HepG2 (cell line): ENCODE measurements around the gene COPZ1. TPM values are rescaled to one million over a fixed set of nuclear protein-coding genes. Genes with fewer than 3 reads are reported as not detected.

ENCODE experiments used
- AHR ChIP-seq: IDR thresholded peaks from 2 replicates; pipeline ENCODE4 v1.6.1; 2018; ENCODE audit warnings: missing genetic modification reagents, missing compliant biosample characterization
- ARNT ChIP-seq: fragments of 450-650 bp; IDR thresholded peaks from 2 replicates; pipeline ENCODE4 v1.6.1; 2017
- CREB1 ChIP-seq, 2 experiments: fragments of 450-650 bp in 1 of 2; IDR thresholded peaks; 2 replicates each; pipeline ENCODE4 v1.6.1; 2016 to 2017; ENCODE audit warnings: control low read depth in 1 of 2, mild to moderate bottlenecking in 1 of 2, missing compliant biosample characterization in 1 of 2, missing genetic modification characterization in 1 of 2
- KDM4B ChIP-seq: sonication (generic); formaldehyde crosslinking; IDR thresholded peaks from 2 replicates; pipeline ENCODE4 v1.4.0; 2020; ENCODE audit warnings: missing genetic modification reagents
- KMT2A ChIP-seq: sonication (generic); formaldehyde crosslinking; IDR thresholded peaks from 2 replicates; pipeline ENCODE4 v1.4.0; 2020; ENCODE audit warnings: missing genetic modification reagents
- MAZ ChIP-seq, 2 experiments: sonication (generic) in 1 of 2; formaldehyde crosslinking in 1 of 2; IDR thresholded peaks; 2 replicates each; pipeline versions ENCODE4 v1.5.0 to v1.6.1; 2012 to 2020; ENCODE audit warnings: low read depth in 2 of 2, mild to moderate bottlenecking in 2 of 2, borderline replicate concordance in 1 of 2, improper control_type of control experiment in 1 of 2, low read length in 1 of 2, missing genetic modification reagents in 1 of 2, moderate library complexity in 1 of 2
- NFE2 ChIP-seq: sonication (generic); formaldehyde crosslinking; IDR thresholded peaks from 2 replicates; pipeline ENCODE4 v1.4.0; 2020; ENCODE audit warnings: missing genetic modification reagents
- NFE2L1 ChIP-seq: sonication (generic); formaldehyde crosslinking; IDR thresholded peaks from 2 replicates; pipeline ENCODE4 v1.4.0; 2020; ENCODE audit warnings: missing genetic modification reagents, mild to moderate bottlenecking, borderline replicate concordance
- NPAS2 ChIP-seq: sonication (generic); formaldehyde crosslinking; IDR thresholded peaks from 2 replicates; pipeline ENCODE4 v1.8.0; 2022; ENCODE audit warnings: mild to moderate bottlenecking, missing genetic modification reagents, borderline replicate concordance
- PHF21A ChIP-seq: sonication (generic); formaldehyde crosslinking; IDR thresholded peaks from 2 replicates; pipeline ENCODE4 v1.5.0; 2020; ENCODE audit warnings: mild to moderate bottlenecking, missing genetic modification reagents
- SMAD9 ChIP-seq: sonication (generic); formaldehyde crosslinking; IDR thresholded peaks from 2 replicates; pipeline ENCODE4 v1.5.1; 2020; ENCODE audit warnings: mild to moderate bottlenecking, missing genetic modification reagents
- SRSF4 ChIP-seq: fragments of 200-400 bp; formaldehyde crosslinking; IDR thresholded peaks from one replicate; pipeline ENCODE4 v1.6.1; 2018; ENCODE audit warnings: mild to moderate bottlenecking, low read depth, low read length, moderate library complexity; ENCODE audit not compliant: poor library complexity, severe bottlenecking
- YY1 ChIP-seq: IDR thresholded peaks from 2 replicates; pipeline ENCODE4 v1.6.1; 2011; ENCODE audit warnings: low read length, low read depth, moderate library complexity, mild to moderate bottlenecking; ENCODE audit not compliant: insufficient read depth, insufficient replicate concordance
- ZBTB3 ChIP-seq: sonication (generic); formaldehyde crosslinking; IDR thresholded peaks from 2 replicates; pipeline ENCODE4 v1.4.0; 2020; ENCODE audit warnings: low read depth, mild to moderate bottlenecking, moderate library complexity, missing genetic modification reagents, borderline replicate concordance
- ZFX ChIP-seq: sonication (generic); formaldehyde crosslinking; IDR thresholded peaks from 2 replicates; pipeline ENCODE4 v1.4.0; 2020; ENCODE audit warnings: mild to moderate bottlenecking, low read depth, missing genetic modification reagents, moderate library complexity
- ZNF260 ChIP-seq: sonication (generic); formaldehyde crosslinking; IDR thresholded peaks from 2 replicates; pipeline ENCODE4 v1.4.0; 2020; ENCODE audit warnings: missing genetic modification reagents, low read depth, mild to moderate bottlenecking, borderline replicate concordance
- ZNF331 ChIP-seq: sonication (generic); formaldehyde crosslinking; IDR thresholded peaks from 2 replicates; pipeline ENCODE4 v1.4.0; 2020; ENCODE audit warnings: missing genetic modification reagents
- ZNF484 ChIP-seq: sonication (generic); formaldehyde crosslinking; IDR thresholded peaks from 2 replicates; pipeline ENCODE4 v1.5.1; 2020; ENCODE audit warnings: mild to moderate bottlenecking, low read depth, missing genetic modification reagents, borderline replicate concordance
- ZSCAN25 ChIP-seq: sonication (generic); formaldehyde crosslinking; IDR thresholded peaks from 2 replicates; pipeline ENCODE4 v1.8.0; 2022; ENCODE audit warnings: mild to moderate bottlenecking, missing genetic modification reagents
- polyA plus RNA-seq, 8 experiments: library from polyadenylated mRNA; depleted of rRNA in 3 of 8; stranded (reverse) in 7 of 8; unstranded in 1 of 8; fragments of >200 nt; fragmentation: Illumina TruSeq in 4 of 8; extraction: Trizol in 4 of 8; gene quantifications; 2 replicates each; pipeline versions ENCODE4 v1.2.1 to v1.2.3, GENCODE V29; 2011 to 2016; ENCODE audit warnings: low read depth in 4 of 8, missing spikeins in 1 of 8, mixed read lengths in 1 of 8; ENCODE audit not compliant: insufficient read depth in 1 of 8
- total RNA-seq, 5 experiments: library from RNA; depleted of rRNA; stranded (reverse); fragments of >200 nt; fragmentation: Illumina TruSeq; extraction: Trizol; gene quantifications; 2 replicates each; pipeline ENCODE4 v1.2.3, GENCODE V29; 2016; ENCODE audit warnings: low read depth in 1 of 5
- TF ChIP-seq, protein P1 (sequence below): sonication (generic); formaldehyde crosslinking; IDR thresholded peaks from 2 replicates; pipeline ENCODE4 v1.9.0; 2022; ENCODE audit warnings: missing genetic modification reagents, mild to moderate bottlenecking, borderline replicate concordance
- TF ChIP-seq, protein P2 (sequence below): IDR thresholded peaks from 2 replicates; pipeline ENCODE4 v1.6.1; 2012; ENCODE audit warnings: low read depth, low read length, improper control_type of control experiment
- TF ChIP-seq, protein P3 (sequence below): fragments of 450-650 bp; IDR thresholded peaks from 2 replicates; pipeline ENCODE4 v1.6.1; 2017; ENCODE audit warnings: mild to moderate bottlenecking

COPZ1 gene
- total and polyA plus RNA-seq, 2 of the 13 experiments (the other 11 are each of a cell fraction or from before 2014, with no cell fraction given), result 125 to 184 TPM

DNA sequence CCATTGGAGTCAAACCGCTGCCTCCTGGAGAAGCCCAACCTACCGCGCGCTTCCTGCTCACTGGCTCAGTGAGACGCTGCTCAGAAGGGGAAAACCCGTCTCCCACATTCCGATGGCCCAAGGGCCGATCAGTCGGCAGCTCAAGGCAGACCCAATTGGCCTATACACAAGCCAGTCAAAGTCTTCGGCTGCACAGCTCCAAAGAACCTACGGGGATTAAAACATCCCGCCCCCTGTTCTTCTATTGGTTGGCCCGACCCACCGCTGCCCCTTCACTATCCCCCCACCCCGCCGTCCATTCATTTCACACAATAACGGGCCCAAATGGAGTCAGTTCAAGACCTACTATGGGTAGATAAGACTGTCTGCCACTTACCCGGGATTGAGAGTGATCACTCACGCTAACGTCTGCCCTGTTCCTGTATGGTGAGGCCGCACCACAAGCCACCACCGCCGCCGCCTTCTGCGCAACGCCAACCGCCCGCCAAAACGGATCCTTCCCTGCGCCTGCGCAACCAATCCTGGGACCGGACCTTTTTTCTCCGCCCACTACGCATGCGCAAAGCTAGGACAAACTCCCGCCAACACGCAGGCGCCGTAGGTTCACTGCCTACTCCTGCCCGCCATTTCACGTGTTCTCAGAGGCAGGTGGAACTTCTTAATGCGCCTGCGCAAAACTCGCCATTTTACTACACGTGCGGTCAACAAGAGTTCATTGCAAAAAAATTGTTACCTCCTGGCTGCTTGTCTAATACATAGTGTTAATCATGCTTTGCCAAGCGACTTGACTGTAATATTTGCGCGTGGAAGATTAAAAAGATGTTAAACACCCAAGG, 45.1 kb upstream of the COPZ1 start, which contains the start of gene CBX5 (continued):
- TF ChIP-seq ZFX (CRISPR knock-in tag), result peak; percentile 67; the same call in 1 of the 2 replicates
- TF ChIP-seq ARNT, result no peak
- TF ChIP-seq PHF21A (CRISPR knock-in tag), result no peak
- TF ChIP-seq NFE2L1 (CRISPR knock-in tag), result no peak
- no peak for TF ChIP-seq ZBTB3
- peak; percentile 60 for TF ChIP-seq CREB1 (IDR thresholded peaks at IDR 0.05)
- TF ChIP-seq CREB1 (CRISPR knock-in tag; IDR thresholded peaks at IDR 0.05), result 0 out of 2 replicates have a peak, but pooled peaks have one; percentile 30
- TF ChIP-seq NFE2 (CRISPR knock-in tag), result no peak
- no peak for TF ChIP-seq ZSCAN25 (CRISPR knock-in tag)
- no peak for TF ChIP-seq SRSF4
- TF ChIP-seq KDM4B (CRISPR knock-in tag), result no peak
- TF ChIP-seq ZNF260, result no peak
- TF ChIP-seq ZNF484 (CRISPR knock-in tag), result no peak
- TF ChIP-seq YY1, result peak; percentile 94
- TF ChIP-seq NPAS2 (CRISPR knock-in tag), result no peak
- peak; percentile 44; the same call in 1 of the 2 replicates for TF ChIP-seq MAZ (IDR thresholded peaks at IDR 0.05; ENCODE audit: borderline replicate concordance, low read depth, low read length)
- TF ChIP-seq MAZ (CRISPR knock-in tag; IDR thresholded peaks at IDR 0.05; ENCODE audit: low read depth), result 0 out of 2 replicates have a peak, but pooled peaks have one; percentile 32
- TF ChIP-seq SMAD9 (CRISPR knock-in tag), result 0 out of 2 replicates have a peak, but pooled peaks have one; percentile 46
- TF ChIP-seq AHR (CRISPR knock-in tag), result no peak
- TF ChIP-seq, protein P1, sequence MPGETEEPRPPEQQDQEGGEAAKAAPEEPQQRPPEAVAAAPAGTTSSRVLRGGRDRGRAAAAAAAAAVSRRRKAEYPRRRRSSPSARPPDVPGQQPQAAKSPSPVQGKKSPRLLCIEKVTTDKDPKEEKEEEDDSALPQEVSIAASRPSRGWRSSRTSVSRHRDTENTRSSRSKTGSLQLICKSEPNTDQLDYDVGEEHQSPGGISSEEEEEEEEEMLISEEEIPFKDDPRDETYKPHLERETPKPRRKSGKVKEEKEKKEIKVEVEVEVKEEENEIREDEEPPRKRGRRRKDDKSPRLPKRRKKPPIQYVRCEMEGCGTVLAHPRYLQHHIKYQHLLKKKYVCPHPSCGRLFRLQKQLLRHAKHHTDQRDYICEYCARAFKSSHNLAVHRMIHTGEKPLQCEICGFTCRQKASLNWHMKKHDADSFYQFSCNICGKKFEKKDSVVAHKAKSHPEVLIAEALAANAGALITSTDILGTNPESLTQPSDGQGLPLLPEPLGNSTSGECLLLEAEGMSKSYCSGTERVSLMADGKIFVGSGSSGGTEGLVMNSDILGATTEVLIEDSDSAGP (CRISPR knock-in tag), result no peak; the same call in none of the 2 replicates
- TF ChIP-seq, protein P2, sequence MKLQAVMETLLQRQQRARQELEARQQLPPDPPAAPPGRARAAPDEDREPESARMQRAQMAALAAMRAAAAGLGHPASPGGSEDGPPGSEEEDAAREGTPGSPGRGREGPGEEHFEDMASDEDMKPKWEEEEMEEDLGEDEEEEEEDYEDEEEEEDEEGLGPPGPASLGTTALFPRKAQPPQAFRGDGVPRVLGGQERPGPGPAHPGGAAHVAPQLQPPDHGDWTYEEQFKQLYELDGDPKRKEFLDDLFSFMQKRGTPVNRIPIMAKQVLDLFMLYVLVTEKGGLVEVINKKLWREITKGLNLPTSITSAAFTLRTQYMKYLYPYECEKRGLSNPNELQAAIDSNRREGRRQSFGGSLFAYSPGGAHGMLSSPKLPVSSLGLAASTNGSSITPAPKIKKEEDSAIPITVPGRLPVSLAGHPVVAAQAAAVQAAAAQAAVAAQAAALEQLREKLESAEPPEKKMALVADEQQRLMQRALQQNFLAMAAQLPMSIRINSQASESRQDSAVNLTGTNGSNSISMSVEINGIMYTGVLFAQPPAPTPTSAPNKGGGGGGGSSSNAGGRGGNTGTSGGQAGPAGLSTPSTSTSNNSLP, result peak; percentile 31; the same call in 1 of the 2 replicates
- TF ChIP-seq ZNF331, result peak; percentile 40
- TF ChIP-seq, protein P3, sequence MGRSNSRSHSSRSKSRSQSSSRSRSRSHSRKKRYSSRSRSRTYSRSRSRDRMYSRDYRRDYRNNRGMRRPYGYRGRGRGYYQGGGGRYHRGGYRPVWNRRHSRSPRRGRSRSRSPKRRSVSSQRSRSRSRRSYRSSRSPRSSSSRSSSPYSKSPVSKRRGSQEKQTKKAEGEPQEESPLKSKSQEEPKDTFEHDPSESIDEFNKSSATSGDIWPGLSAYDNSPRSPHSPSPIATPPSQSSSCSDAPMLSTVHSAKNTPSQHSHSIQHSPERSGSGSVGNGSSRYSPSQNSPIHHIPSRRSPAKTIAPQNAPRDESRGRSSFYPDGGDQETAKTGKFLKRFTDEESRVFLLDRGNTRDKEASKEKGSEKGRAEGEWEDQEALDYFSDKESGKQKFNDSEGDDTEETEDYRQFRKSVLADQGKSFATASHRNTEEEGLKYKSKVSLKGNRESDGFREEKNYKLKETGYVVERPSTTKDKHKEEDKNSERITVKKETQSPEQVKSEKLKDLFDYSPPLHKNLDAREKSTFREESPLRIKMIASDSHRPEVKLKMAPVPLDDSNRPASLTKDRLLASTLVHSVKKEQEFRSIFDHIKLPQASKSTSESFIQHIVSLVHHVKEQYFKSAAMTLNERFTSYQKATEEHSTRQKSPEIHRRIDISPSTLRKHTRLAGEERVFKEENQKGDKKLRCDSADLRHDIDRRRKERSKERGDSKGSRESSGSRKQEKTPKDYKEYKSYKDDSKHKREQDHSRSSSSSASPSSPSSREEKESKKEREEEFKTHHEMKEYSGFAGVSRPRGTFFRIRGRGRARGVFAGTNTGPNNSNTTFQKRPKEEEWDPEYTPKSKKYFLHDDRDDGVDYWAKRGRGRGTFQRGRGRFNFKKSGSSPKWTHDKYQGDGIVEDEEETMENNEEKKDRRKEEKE, result no peak
- TF ChIP-seq KMT2A, result peak; percentile 79
